CD4-positive, alpha-beta memory T cell (primary cell): ENCODE measurements around the gene SMYD3. TPM values are rescaled to one million over a fixed set of nuclear protein-coding genes. Genes with fewer than 3 reads are reported as not detected.

ENCODE experiments used
- CTCF ChIA-PET: fragments of 350-600 bp; sonication (Branson Sonifier 250); formaldehyde crosslinking; loops from one replicate; lab custom pipeline; 2021; ENCODE audit warnings: inconsistent platforms; ENCODE audit not compliant: partially characterized antibody; lab: Charles Lee
- POLR2A ChIA-PET: fragments of 350-600 bp; sonication (Branson Sonifier 250); formaldehyde crosslinking; loops from one replicate; lab custom pipeline; 2021; ENCODE audit not compliant: partially characterized antibody; lab: Charles Lee
- DNase-seq, 5 donors: peaks; one replicate each; pipeline versions ENCODE4 v3.0.0 to v3.0.0-alpha.2; 2020 to 2022; ENCODE audit warnings: mixed read lengths in 1 of 5
- H3K27ac ChIP-seq: one replicate; pipeline ENCODE4 v1.7.0; 2013; ENCODE audit warnings: low read depth, low read length
- H3K27me3 ChIP-seq: 2 replicates; pipeline ENCODE4 v1.7.0; 2013; ENCODE audit warnings: mild to moderate bottlenecking, low read length, moderate library complexity; ENCODE audit not compliant: insufficient read depth
- H3K36me3 ChIP-seq: 2 replicates; pipeline ENCODE4 v1.7.0; 2013; ENCODE audit warnings: mild to moderate bottlenecking, low read length, moderate library complexity; ENCODE audit not compliant: insufficient read depth
- H3K4me1 ChIP-seq: 2 replicates; pipeline ENCODE4 v1.7.0; 2013; ENCODE audit warnings: mild to moderate bottlenecking, low read length, moderate library complexity; ENCODE audit not compliant: insufficient read depth
- H3K4me3 ChIP-seq, 2 donors: one replicate each; pipeline ENCODE4 v1.7.0; 2013; ENCODE audit warnings: low read length in 2 of 2, mild to moderate bottlenecking in 1 of 2
- H3K9me3 ChIP-seq, 2 donors: one replicate each; pipeline ENCODE4 v1.7.0; 2013; ENCODE audit warnings: low read length in 2 of 2, control low read depth in 1 of 2; ENCODE audit not compliant: control insufficient read depth in 1 of 2
- H3K27ac Mint-ChIP-seq, 7 donors: one replicate each; pipeline ENCODE4 v1.8.0; 2020 to 2021; ENCODE audit warnings: mixed read lengths in 7 of 7, mild to moderate bottlenecking in 6 of 7, inconsistent platforms in 3 of 7, moderate library complexity in 3 of 7
- H3K27me3 Mint-ChIP-seq, 2 donors: one replicate each; pipeline ENCODE4 v1.8.0; 2020 to 2021; ENCODE audit warnings: mixed read lengths in 2 of 2
- H3K36me3 Mint-ChIP-seq, 2 donors: one replicate each; pipeline ENCODE4 v1.8.0; 2020 to 2021; ENCODE audit warnings: mixed read lengths in 2 of 2, inconsistent platforms in 1 of 2, mild to moderate bottlenecking in 1 of 2
- H3K4me1 Mint-ChIP-seq, 4 donors: one replicate each; pipeline ENCODE4 v1.8.0; 2020 to 2021; ENCODE audit warnings: mixed read lengths in 4 of 4, mild to moderate bottlenecking in 1 of 4
- H3K4me3 Mint-ChIP-seq, 8 donors: one replicate each; pipeline ENCODE4 v1.8.0; 2020 to 2021; ENCODE audit warnings: mixed read lengths in 8 of 8, mild to moderate bottlenecking in 7 of 8, moderate library complexity in 6 of 8, inconsistent platforms in 3 of 8
- H3K9me3 Mint-ChIP-seq, 8 donors: one replicate each; pipeline ENCODE4 v1.8.0; 2020 to 2021; ENCODE audit warnings: mixed read lengths in 8 of 8, mild to moderate bottlenecking in 5 of 8, inconsistent platforms in 3 of 8, moderate library complexity in 1 of 8
- intact Hi-C: fragments of 100-400 bp; cut with micrococcal nuclease; formaldehyde crosslinking; loops from one replicate; pipeline ENCODE4 v1.15.1; 2023
- polyA plus RNA-seq, 2 donors: library from polyadenylated mRNA; unstranded; fragments of 300-500 nt; fragmentation: Illumina TruSeq; gene quantifications; one replicate each; pipeline ENCODE4 v1.2.3, GENCODE V29; 2021
- total RNA-seq, 2 experiments: library from RNA; stranded (reverse); gene quantifications; one replicate each; pipeline ENCODE4 v1.2.3, GENCODE V29; 2021

Gene SMYD3
- total and polyA plus RNA-seq, 4 experiments from 2014 or later: 19.5 to 28.9 (median 22.9) TPM

- Mint-ChIP-seq H3K4me3 (no peak overlapping the region), H3K27me3 (no peaks in the 10 kb centered on the region), H3K36me3 (peaks cover 2 to 13% of the 10 kb centered on the region in 2 donors), H3K9me3 (peaks cover 0 to 2% (median 0%) of the 10 kb centered on the region in 8 donors), H3K4me1 (no peaks in the 10 kb centered on the region), H3K27ac (no peak overlapping the region)
- ChIA-PET CTCF (interaction anchor here (1.1 kb wide), 1 partner anchor 1197 kb away, joined by 3 read pairs; no protein-coding TSS in a partner anchor), POLR2A (no interaction called here)
- Histone ChIP-seq H3K9me3 (no peaks in the 10 kb centered on the region), H3K27me3 (no peaks in the 10 kb centered on the region), H3K27ac (no peak overlapping the region), H3K4me1 (no peaks in the 10 kb centered on the region), H3K36me3 (no peaks in the 10 kb centered on the region), H3K4me3 (no peak overlapping the region)
- intact Hi-C loops: no loop called here
- DNase-seq: no peak
Measured at GRCh38 chr1:245800901-245801605, 706.0 kb downstream of the SMYD3 start.

GRCh38 chr1:245798349-245798711 is 708.7 kb downstream of the SMYD3 start:
- H3K9me3 ChIP-seq: no peaks in the 10 kb centered on the region
- H3K4me1 ChIP-seq: no peaks in the 10 kb centered on the region
- H3K27ac ChIP-seq: no peak overlapping the region
- ChIA-PET CTCF (interaction anchor here (0.9 to 1.3 kb wide), 3 partner anchors 14 to 67 kb away, joined by 3 to 4 read pairs (median 3); no protein-coding TSS in a partner anchor), POLR2A (no interaction called here)
- H3K4me3 ChIP-seq: no peak overlapping the region
- no peaks in the 10 kb centered on the region for H3K27me3 ChIP-seq
- no peak for DNase-seq
- intact Hi-C loops: no loop called here
- H3K36me3 ChIP-seq: no peaks in the 10 kb centered on the region
- peaks cover 0 to 2% (median 0%) of the 10 kb centered on the region in 8 donors for H3K9me3 Mint-ChIP-seq
- no peak overlapping the region for H3K4me3 Mint-ChIP-seq
- peaks cover 0 to 12% of the 10 kb centered on the region in 2 donors for H3K36me3 Mint-ChIP-seq
- no peaks in the 10 kb centered on the region for H3K27me3 Mint-ChIP-seq
- H3K4me1 Mint-ChIP-seq: no peaks in the 10 kb centered on the region
- no peak overlapping the region for H3K27ac Mint-ChIP-seq

- intact Hi-C loops: no loop called here
- CTCF ChIA-PET: interaction anchor here (0.9 to 1.3 kb wide), 2 partner anchors 13 to 67 kb away, joined by 3 to 4 read pairs; no protein-coding TSS in a partner anchor
- POLR2A ChIA-PET: no interaction called here
Measured at GRCh38 chr1:245797592-245798348, 709.3 kb downstream of the SMYD3 start.

GRCh38 chr1:245791410-245792312 is 715.4 kb downstream of the SMYD3 start:
- Histone ChIP-seq H3K4me3 (no peak overlapping the region), H3K27ac (no peak overlapping the region), H3K27me3 (no peaks in the 10 kb centered on the region), H3K36me3 (no peaks in the 10 kb centered on the region), H3K4me1 (no peaks in the 10 kb centered on the region), H3K9me3 (no peaks in the 10 kb centered on the region)
- intact Hi-C loops: no loop called here
- Mint-ChIP-seq H3K4me3 (no peak overlapping the region), H3K4me1 (no peaks in the 10 kb centered on the region), H3K9me3 (no peaks in the 10 kb centered on the region), H3K27me3 (no peaks in the 10 kb centered on the region), H3K27ac (peak overlapping the region in 1 of 7 donors; percentile 59), H3K36me3 (peaks cover 0 to 14% of the 10 kb centered on the region in 2 donors)
- ChIA-PET POLR2A (no interaction called here), CTCF (no interaction called here)
- DNase-seq: no peak

More at GRCh38 chr1:245797592-245798348, 709.3 kb downstream of the SMYD3 start:
- Histone ChIP-seq H3K4me3 (no peak overlapping the region), H3K36me3 (no peaks in the 10 kb centered on the region), H3K4me1 (no peaks in the 10 kb centered on the region), H3K27me3 (no peaks in the 10 kb centered on the region), H3K9me3 (no peaks in the 10 kb centered on the region), H3K27ac (no peak overlapping the region)
- Mint-ChIP-seq H3K27ac (no peak overlapping the region), H3K9me3 (peaks cover 0 to 2% (median 0%) of the 10 kb centered on the region in 8 donors), H3K27me3 (no peaks in the 10 kb centered on the region), H3K4me1 (no peaks in the 10 kb centered on the region), H3K36me3 (peaks cover 0 to 7% of the 10 kb centered on the region in 2 donors), H3K4me3 (no peak overlapping the region)
- DNase-seq: no peak

GRCh38 chr1:245790441-245790840 is 716.6 kb downstream of the SMYD3 start:
- POLR2A ChIA-PET: no interaction called here

GRCh38 chr1:245788886-245789285 is 718.2 kb downstream of the SMYD3 start:
- no peak overlapping the region for H3K27ac Mint-ChIP-seq
- Histone ChIP-seq H3K4me1 (no peaks in the 10 kb centered on the region), H3K27ac (no peak overlapping the region), H3K4me3 (no peak overlapping the region), H3K36me3 (no peaks in the 10 kb centered on the region), H3K9me3 (no peaks in the 10 kb centered on the region), H3K27me3 (no peaks in the 10 kb centered on the region)
- ChIA-PET POLR2A (no interaction called here), CTCF (interaction anchor here (1.4 kb wide), 1 partner anchor 27 kb away, joined by 3 read pairs; no protein-coding TSS in a partner anchor)
- intact Hi-C loops: no loop called here
- no peak for DNase-seq
- H3K9me3 Mint-ChIP-seq: peaks cover 0 to 2% (median 0%) of the 10 kb centered on the region in 8 donors
- H3K36me3 Mint-ChIP-seq: peaks cover 0 to 17% of the 10 kb centered on the region in 2 donors
- H3K4me1 Mint-ChIP-seq: no peaks in the 10 kb centered on the region
- no peak overlapping the region for H3K4me3 Mint-ChIP-seq
- H3K27me3 Mint-ChIP-seq: no peaks in the 10 kb centered on the region

More at GRCh38 chr1:245790441-245790840, 716.6 kb downstream of the SMYD3 start:
- Histone ChIP-seq H3K27me3 (no peaks in the 10 kb centered on the region), H3K27ac (no peak overlapping the region), H3K9me3 (no peaks in the 10 kb centered on the region), H3K36me3 (no peaks in the 10 kb centered on the region), H3K4me1 (no peaks in the 10 kb centered on the region), H3K4me3 (no peak overlapping the region)
- H3K4me1 Mint-ChIP-seq: no peaks in the 10 kb centered on the region
- H3K36me3 Mint-ChIP-seq: peaks cover 0 to 17% of the 10 kb centered on the region in 2 donors
- no peaks in the 10 kb centered on the region for H3K27me3 Mint-ChIP-seq
- no peak overlapping the region for H3K27ac Mint-ChIP-seq
- DNase-seq: no peak
- intact Hi-C loops: no loop called here
- H3K4me3 Mint-ChIP-seq: no peak overlapping the region
- peaks cover 0 to 2% (median 0%) of the 10 kb centered on the region in 8 donors for H3K9me3 Mint-ChIP-seq
- CTCF ChIA-PET: no interaction called here
